OCI-LY7 (cell line): ENCODE results near the gene CCL15.

Experiments used
- EZH2phosphoT487 ChIP-seq: fragments of 200-600 bp; sonication (generic); IDR thresholded peaks from 2 replicates; pipeline ENCODE4 v1.6.1; 2018; ENCODE audit warnings: low read depth, borderline replicate concordance, mild to moderate bottlenecking, mixed run types, antibody characterized with exemption, low read length, moderate library complexity, mixed read lengths
- TF ChIP-seq, protein P1 (sequence below): fragments of 200-600 bp; sonication (generic); conservative IDR thresholded peaks from 2 replicates; pipeline ENCODE4 v1.5.1; 2014; ENCODE audit warnings: mild to moderate bottlenecking, antibody characterized with exemption, low read length, moderate library complexity, mixed read lengths

DNA sequence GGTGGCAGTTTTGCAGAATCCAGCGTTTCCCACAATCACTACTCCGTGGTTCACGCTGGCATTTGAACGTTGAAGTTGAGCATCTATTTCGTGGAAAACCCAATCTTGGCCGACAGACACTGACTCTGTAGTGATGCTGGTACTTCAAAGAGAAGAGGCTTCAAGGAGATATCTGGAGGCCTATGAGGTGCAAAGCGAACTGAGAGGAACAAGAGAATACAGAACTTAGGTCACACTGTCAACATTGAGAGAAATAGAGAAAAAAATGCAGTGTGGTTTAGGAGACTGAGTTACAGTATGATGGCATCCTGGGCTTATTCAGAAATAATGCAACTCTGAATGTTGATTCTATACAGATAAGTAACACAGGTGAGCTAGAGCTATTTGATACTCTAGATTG lies 36.1 kb downstream of the CCL15 start:
- TF ChIP-seq, protein P1, sequence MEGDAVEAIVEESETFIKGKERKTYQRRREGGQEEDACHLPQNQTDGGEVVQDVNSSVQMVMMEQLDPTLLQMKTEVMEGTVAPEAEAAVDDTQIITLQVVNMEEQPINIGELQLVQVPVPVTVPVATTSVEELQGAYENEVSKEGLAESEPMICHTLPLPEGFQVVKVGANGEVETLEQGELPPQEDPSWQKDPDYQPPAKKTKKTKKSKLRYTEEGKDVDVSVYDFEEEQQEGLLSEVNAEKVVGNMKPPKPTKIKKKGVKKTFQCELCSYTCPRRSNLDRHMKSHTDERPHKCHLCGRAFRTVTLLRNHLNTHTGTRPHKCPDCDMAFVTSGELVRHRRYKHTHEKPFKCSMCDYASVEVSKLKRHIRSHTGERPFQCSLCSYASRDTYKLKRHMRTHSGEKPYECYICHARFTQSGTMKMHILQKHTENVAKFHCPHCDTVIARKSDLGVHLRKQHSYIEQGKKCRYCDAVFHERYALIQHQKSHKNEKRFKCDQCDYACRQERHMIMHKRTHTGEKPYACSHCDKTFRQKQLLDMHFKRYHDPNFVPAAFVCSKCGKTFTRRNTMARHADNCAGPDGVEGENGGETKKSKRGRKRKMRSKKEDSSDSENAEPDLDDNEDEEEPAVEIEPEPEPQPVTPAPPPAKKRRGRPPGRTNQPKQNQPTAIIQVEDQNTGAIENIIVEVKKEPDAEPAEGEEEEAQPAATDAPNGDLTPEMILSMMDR: no peak
- TF ChIP-seq EZH2phosphoT487: no peak
